Glomerular visceral epithelial cell (primary cell): Measurements from ENCODE around the gene ANGPTL4.

Experiments
- DNase-seq: peaks from one replicate; pipeline ENCODE4 v3.0.0-alpha.2; 2016; ENCODE audit errors: extremely low spot score

The ANGPTL4 gene

DNA sequence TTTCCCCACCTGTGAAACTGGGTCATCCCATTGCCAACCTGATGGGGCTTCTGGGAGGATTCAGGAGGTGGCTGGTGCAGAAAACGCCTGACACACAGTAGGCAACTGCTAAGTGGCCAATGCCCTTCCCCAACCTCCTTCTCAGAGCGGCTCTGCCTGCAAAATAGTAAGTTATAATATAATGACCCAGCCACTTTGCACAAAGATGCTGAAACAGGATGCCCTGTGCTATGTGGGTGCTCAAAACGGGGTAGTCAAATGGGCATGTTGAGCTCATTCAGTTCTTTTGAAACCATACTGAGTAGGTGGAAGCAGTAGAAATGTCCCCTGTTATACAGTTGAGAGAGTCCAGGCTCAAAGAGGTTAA lies 49.7 kb downstream of the ANGPTL4 start:
- DNase-seq, result no peak

DNA sequence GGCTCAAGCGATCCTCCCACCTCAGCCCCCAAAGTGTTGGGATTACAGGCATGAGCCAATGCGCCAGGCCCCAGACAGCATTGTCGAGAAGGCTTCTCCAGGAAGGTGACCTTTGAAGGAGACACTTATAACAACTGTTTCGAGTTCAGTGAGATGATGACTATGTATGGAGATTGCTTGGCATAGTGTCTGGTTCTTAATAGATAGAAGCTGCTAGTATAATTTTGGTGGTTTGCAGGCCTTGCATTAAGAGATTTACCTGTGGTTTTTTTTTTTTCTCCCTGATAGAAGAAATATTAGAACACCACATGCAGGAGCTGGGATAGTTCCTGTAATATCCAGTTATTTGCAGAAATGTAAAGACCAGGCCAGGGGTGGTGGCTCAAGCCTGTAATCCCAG lies 52.8 kb downstream of the ANGPTL4 start:
- DNase-seq, result no peak

DNA sequence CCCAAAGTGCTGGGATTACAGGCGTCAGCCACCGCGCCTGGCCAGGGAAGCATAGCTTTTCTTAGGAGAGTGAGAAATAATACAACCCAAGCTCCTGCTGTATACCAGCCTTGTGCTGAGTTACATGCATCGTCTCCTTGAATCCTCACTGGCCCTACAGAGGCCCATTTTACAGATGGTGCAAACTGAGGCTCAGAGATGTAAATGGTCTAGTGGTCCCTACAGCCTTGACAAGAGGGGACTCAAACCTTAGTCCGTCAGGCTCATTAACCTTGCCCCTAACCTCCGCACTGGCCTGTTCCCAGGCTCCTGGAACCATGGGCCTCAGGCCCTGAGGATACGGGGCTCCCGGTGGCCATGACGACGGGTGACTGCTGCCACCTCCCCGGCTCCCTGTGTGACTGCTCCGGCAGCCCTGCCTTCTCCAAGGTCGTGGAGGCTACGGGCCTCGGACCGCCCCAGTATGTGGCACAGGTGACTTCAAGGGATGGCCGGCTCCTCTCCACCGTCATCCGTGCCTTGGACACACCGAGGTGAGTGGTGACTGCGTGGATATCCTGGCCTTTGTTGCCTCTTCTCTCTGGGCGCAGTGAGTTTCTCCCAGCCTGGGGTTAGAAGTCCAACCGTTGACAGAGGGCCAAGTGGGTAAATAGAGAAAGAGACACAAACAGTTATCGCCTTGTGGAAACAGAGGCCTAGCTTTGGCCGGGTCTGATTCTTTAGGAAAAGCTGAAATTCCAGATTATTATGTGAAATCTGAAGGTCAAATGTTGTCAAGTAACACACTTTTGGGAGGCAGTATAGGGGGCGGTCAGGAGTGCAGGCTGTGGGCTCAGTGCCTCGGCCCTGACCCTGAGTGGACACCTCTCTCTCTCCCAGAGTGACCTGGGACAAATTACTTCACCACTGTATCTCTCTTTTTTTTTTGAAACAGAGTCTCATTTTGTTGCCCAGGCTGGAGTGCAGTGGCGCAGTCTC lies 57.8 kb downstream of the ANGPTL4 start:
- DNase-seq, result no peak

DNA sequence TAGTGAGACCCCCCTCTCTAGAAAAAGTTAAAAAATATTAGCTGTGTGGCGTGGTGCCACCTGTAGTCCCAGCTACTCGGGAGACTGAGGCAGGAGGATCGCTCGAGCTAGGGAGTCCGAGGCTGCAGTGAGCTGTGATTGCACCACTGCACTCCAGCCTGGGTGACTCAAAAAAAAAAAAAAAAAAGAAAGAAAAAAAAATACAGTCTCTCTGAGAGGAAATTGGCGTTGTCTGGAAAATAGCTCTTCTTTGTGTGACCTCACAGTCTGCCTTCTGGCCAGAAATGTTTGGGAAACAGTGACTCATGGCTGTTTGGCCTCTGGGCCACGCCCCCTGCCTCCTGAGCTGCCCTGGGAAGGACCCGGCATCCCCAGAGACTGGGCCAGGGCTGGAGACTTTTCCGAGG lies 59.9 kb downstream of the ANGPTL4 start:
- DNase-seq, result peak; percentile 95
